Gastroesophageal sphincter (tissue), 4 donors: ENCODE measurements around the gene ATMIN. TPM values are rescaled to one million over a fixed set of nuclear protein-coding genes. Genes with fewer than 3 reads are reported as not detected.

Source experiments
- ATAC-seq: fragments of 150-250 bp; one replicate; pipeline ENCODE4 v1.9.1; 2016; ENCODE audit warnings: mild to moderate bottlenecking, moderate library complexity
- H3K27ac ChIP-seq, 4 donors: fragments of 200-600 bp; sonication (generic) in 3 of 4; 1 replicate in 3 of 4; 2 replicates in 1 of 4; pipeline ENCODE4 v1.5.1; 2016 to 2019
- H3K27me3 ChIP-seq: fragments of 200-600 bp; sonication (generic); one replicate; pipeline ENCODE4 v1.5.1; 2019
- H3K36me3 ChIP-seq, 2 donors: fragments of 200-600 bp; sonication (generic); one replicate each; pipeline ENCODE4 v1.5.1; 2019; ENCODE audit warnings: control low read depth in 1 of 2
- H3K4me1 ChIP-seq, 3 donors: fragments of 200-600 bp; sonication (generic); 1 replicate in 2 of 3; 2 replicates in 1 of 3; pipeline ENCODE4 v1.5.1; 2016 to 2019; ENCODE audit warnings: control low read depth in 2 of 3
- H3K4me3 ChIP-seq, 2 donors: fragments of 200-600 bp; sonication (generic); one replicate each; pipeline ENCODE4 v1.5.1; 2019; ENCODE audit warnings: mild to moderate bottlenecking in 1 of 2, moderate library complexity in 1 of 2
- H3K9me3 ChIP-seq, 3 donors: fragments of 200-600 bp; sonication (generic); one replicate each; pipeline ENCODE4 v1.5.1; 2017 to 2019; ENCODE audit warnings: control low read depth in 2 of 3
- EP300 ChIP-seq: sonication (generic); formaldehyde crosslinking; IDR thresholded peaks from one replicate; pipeline ENCODE4 v1.6.1; 2017; ENCODE audit warnings: antibody characterized with exemption, mild to moderate bottlenecking
- POLR2A ChIP-seq, 2 donors: fragments of 450-650 bp; IDR thresholded peaks; one replicate each; pipeline ENCODE4 v1.6.1; 2017; ENCODE audit warnings: antibody characterized with exemption in 2 of 2, mild to moderate bottlenecking in 2 of 2, moderate library complexity in 1 of 2
- POLR2AphosphoS5 ChIP-seq: sonication (generic); formaldehyde crosslinking; IDR thresholded peaks from one replicate; pipeline ENCODE4 v1.6.1; 2017; ENCODE audit warnings: antibody characterized with exemption
- WGBS, 2 donors: methylation state at CpG; one replicate each; pipeline ENCODE4 v1.1.5; 2018; ENCODE audit warnings: low coverage in 1 of 2; 5-methylcytosine and 5-hydroxymethylcytosine counted together
- total RNA-seq, 4 donors: library from RNA; depleted of rRNA; stranded (reverse); fragments of >200 nt; gene quantifications; one replicate each; pipeline ENCODE4 v1.1.0, GENCODE V29; 2016
- TF ChIP-seq, protein P1 (sequence below), 4 experiments: fragments of 200-600 bp in 2 of 4; fragments of 450-650 bp in 2 of 4; sonication (generic) in 1 of 4; IDR thresholded peaks; one replicate each; pipeline ENCODE4 v1.5.1; 2017 to 2019; ENCODE audit warnings: antibody characterized with exemption in 4 of 4, mild to moderate bottlenecking in 2 of 4, moderate library complexity in 2 of 4

The ATMIN gene
- total RNA-seq, 4 donors from 2014 or later, result 31.2 to 37.3 (median 35.0) TPM

DNA sequence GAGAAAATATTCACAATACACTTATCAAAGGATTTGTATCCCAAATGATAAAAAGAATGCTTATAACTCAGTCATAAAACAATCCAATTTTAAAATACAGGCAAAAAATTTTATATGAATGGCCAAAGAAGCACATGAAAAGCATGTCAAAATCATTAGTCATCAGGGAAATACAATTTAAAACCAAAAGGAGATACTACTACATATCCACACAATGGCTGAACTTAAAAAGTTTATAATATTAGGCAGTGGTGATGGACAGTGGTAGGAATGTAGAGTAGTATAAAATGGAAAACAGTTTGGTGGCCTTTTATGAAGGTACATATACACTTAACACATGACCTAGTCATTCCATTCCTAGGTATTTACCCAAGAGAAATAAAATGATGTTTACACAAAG, 41.2 kb upstream of the ATMIN start:
- Histone ChIP-seq H3K27ac (no peak overlapping the region), H3K36me3 (peaks cover 0 to 7% of the 10 kb centered on the region in 2 donors), H3K9me3 (no peaks in the 10 kb centered on the region), H3K27me3 (no peaks in the 10 kb centered on the region), H3K4me1 (peaks cover 0 to 9% (median 0%) of the 10 kb centered on the region in 3 donors), H3K4me3 (no peak overlapping the region)
- TF ChIP-seq POLR2AphosphoS5 (no peak), POLR2A (IDR thresholded peaks at IDR 0.05) (no peak), EP300 (no peak)
- TF ChIP-seq, protein P1, sequence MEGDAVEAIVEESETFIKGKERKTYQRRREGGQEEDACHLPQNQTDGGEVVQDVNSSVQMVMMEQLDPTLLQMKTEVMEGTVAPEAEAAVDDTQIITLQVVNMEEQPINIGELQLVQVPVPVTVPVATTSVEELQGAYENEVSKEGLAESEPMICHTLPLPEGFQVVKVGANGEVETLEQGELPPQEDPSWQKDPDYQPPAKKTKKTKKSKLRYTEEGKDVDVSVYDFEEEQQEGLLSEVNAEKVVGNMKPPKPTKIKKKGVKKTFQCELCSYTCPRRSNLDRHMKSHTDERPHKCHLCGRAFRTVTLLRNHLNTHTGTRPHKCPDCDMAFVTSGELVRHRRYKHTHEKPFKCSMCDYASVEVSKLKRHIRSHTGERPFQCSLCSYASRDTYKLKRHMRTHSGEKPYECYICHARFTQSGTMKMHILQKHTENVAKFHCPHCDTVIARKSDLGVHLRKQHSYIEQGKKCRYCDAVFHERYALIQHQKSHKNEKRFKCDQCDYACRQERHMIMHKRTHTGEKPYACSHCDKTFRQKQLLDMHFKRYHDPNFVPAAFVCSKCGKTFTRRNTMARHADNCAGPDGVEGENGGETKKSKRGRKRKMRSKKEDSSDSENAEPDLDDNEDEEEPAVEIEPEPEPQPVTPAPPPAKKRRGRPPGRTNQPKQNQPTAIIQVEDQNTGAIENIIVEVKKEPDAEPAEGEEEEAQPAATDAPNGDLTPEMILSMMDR (IDR thresholded peaks at IDR 0.05), result no peak
- ATAC-seq, result no peak

DNA sequence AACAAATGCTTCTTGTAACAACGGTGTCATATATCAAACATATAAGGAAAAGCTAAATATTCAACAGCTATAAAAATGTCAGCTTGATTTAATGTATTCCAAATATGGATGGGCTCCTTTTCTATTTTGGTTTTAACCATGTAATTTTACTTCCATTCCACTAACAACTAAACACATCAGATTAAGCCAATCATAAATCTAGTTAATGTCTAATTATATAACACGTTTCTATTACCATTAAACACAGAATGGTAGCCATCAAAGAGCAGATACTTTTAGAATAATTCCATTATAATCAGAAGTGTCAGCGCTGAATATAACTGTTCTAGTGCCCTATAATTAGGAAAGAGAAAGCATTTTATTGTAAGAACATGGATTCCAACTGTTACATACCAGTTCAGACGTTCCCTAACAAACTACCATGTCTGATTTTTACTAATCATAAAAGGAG, 38.9 kb upstream of the ATMIN start:
- H3K27ac ChIP-seq, result no peak overlapping the region
- WGBS, 2 donors, result 58 to 64% methylated on average over 4 of the region's 4 CpGs

DNA sequence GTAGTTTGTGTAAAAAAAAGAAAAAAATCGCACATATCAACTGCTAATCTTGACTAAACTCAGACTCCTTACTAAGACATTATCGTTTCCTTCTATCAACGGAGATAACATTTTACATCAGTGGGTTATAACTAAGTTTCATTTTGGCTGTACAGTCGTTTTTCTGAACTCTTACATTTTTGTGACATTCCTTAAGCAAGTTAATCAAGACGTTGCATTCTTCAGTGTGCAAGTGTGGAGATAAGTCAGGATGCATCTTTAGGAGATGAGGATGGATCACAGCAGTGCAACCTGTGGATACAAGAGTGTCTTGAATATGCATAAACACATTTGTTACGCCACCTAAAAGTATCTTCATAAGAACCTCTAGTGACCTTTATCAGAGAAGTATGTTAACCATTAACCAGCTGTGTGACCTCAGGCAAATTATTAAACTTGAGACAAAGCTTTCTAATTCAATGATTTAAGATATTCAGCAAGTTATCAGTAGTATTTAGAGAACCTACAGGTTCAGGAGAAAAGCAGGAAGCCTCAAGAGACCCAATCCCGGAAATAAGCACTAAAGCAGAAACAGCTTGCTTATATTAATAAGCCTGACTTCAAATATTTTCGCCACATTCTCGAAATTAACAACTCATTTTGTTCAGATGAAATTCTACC, 38.4 kb upstream of the ATMIN start:
- Histone ChIP-seq H3K9me3 (no peaks in the 10 kb centered on the region), H3K4me1 (peaks cover 0 to 9% (median 0%) of the 10 kb centered on the region in 3 donors), H3K36me3 (no peaks in the 10 kb centered on the region), H3K4me3 (no peak overlapping the region), H3K27ac (no peak overlapping the region), H3K27me3 (no peaks in the 10 kb centered on the region)
- TF ChIP-seq POLR2AphosphoS5, result no peak
- TF ChIP-seq, protein P1 (IDR thresholded peaks at IDR 0.05), result no peak
- no peak for TF ChIP-seq EP300
- TF ChIP-seq POLR2A (IDR thresholded peaks at IDR 0.05), result no peak
- 47 to 60% methylated on average over 9 of the region's 9 CpGs for WGBS, 2 donors
- ATAC-seq, result no peak

More for the DNA sequence above, 38.9 kb upstream of the ATMIN start:
- Histone ChIP-seq H3K9me3 (no peaks in the 10 kb centered on the region), H3K4me1 (peaks cover 0 to 9% (median 0%) of the 10 kb centered on the region in 3 donors), H3K27me3 (no peaks in the 10 kb centered on the region), H3K4me3 (no peak overlapping the region), H3K36me3 (no peaks in the 10 kb centered on the region)
- TF ChIP-seq, protein P1 (IDR thresholded peaks at IDR 0.05), result no peak
- no peak for TF ChIP-seq EP300
- no peak for ATAC-seq

DNA sequence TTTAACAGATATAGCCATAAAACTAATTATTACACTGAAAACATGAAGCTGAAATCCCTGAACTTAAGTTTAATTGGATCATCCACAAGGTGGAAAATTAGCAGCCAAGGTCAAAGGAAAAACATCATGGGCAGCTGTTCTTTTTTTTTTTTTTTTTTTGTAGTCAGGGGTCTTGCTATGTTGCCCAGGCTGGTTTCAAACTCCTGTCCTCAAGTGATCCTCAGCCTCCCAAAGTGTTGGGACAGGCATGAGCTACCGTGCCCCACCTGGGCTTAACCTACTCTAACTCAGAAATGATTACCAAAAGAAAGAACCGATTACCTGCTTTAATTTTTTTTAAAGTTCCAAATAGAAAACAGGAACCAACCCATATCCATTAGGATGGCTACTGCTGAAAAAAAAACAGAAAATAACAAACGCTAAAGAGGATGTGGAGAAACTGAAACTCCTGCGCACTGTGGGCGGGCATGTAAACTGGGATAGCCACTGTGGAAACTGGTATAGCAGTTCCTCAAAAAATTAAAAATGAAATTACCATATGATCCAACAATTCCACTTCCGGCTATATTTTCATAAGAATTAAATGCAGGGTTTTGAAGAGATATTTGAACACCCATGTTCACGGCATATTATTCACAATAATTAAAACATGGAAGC, 37.5 kb upstream of the ATMIN start:
- H3K36me3 ChIP-seq, result no peaks in the 10 kb centered on the region
- no peaks in the 10 kb centered on the region for H3K27me3 ChIP-seq
- WGBS, 2 donors, result 91 to 96% methylated on average over 5 to 7 of the region's 7 CpGs
- no peak overlapping the region for H3K27ac ChIP-seq
- no peaks in the 10 kb centered on the region for H3K9me3 ChIP-seq
- H3K4me3 ChIP-seq, result no peak overlapping the region
- TF ChIP-seq POLR2AphosphoS5, result no peak
- TF ChIP-seq EP300, result no peak
- TF ChIP-seq, protein P1 (IDR thresholded peaks at IDR 0.05), result no peak
- no peak for TF ChIP-seq POLR2A (IDR thresholded peaks at IDR 0.05)
- H3K4me1 ChIP-seq, result peaks cover 0 to 9% (median 0%) of the 10 kb centered on the region in 3 donors
- no peak for ATAC-seq

DNA sequence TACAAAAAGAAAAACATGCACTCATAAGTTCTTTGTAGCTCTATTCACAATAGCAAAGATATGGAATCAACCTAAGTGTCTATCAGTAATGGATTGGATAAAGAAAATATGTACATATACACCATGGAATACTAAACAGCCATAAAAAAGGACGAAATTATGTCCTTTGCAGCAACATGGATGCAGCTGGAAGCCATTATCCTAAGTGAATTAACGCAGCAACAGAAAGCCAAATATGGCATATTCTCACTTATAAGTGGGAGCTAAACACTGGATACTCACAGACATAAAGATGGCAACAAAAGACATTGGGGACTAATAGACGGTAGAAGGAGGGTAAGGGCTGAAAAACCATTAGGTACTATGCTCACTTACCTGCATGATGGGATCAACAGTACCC, 34.8 kb upstream of the ATMIN start:
- no peak overlapping the region for H3K27ac ChIP-seq

More for the DNA sequence above, 34.8 kb upstream of the ATMIN start:
- Histone ChIP-seq H3K9me3 (no peaks in the 10 kb centered on the region), H3K36me3 (no peaks in the 10 kb centered on the region), H3K4me1 (peaks cover 0 to 31% (median 12%) of the 10 kb centered on the region in 3 donors), H3K27me3 (no peaks in the 10 kb centered on the region), H3K4me3 (no peak overlapping the region)
- no peak for ATAC-seq
- no peak for TF ChIP-seq POLR2A (IDR thresholded peaks at IDR 0.05)
- TF ChIP-seq EP300, result no peak
- TF ChIP-seq POLR2AphosphoS5, result no peak
- TF ChIP-seq, protein P1 (IDR thresholded peaks at IDR 0.05), result no peak
- 100% methylated on average over 3 of the region's 3 CpGs for WGBS, 2 donors
